HG03469 (cell line): ENCODE measurements around the gene ALDH1L2.
"Not testable (repeated sequence)": the region's sequence is repeated elsewhere in the genome, so short reads cannot be mapped to it uniquely, and the experiment has no call there.

Source experiments
- ATAC-seq: cut with Tn5 transposase; IDR thresholded peaks from one replicate; pipeline ENCODE4 v1.9.1; 2021; ENCODE audit warnings: mild to moderate bottlenecking, moderate library complexity, moderate number of reproducible peaks; ENCODE audit not compliant: unreplicated experiment

The ALDH1L2 gene

GRCh38 chr12:105084251-105085250 is at the start of gene ALDH1L2:
TSS of gene ALDH1L2 (minus strand) at chr12:105084458. CDS start at chr12:105084436, 22 bp downstream.
- ATAC-seq, result no peak

GRCh38 chr12:105120551-105120950 is 36.3 kb upstream of the ALDH1L2 start:
- no peak for ATAC-seq

GRCh38 chr12:105116969-105117368 is 32.7 kb upstream of the ALDH1L2 start:
- no peak for ATAC-seq

DNA sequence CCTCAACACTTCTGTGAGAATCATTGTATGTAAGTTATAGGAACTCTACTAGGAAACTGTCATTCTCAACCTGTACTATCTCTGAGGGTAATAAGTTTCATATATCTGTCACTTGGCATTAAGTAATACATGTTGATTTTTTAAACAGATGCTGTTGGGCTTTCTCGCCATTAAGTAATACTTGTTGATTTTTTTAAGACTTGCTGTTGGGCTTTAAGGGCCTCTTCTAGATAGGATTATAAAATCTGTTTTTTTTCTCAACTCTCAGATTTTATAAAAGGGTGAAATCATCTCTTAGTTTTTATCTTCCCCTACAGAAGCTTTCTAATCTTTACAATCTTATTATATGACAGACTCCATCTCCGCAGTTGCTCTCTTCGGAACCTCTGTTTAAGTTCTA is 28.8 kb upstream of the ALDH1L2 start:
- ATAC-seq, result no peak

DNA sequence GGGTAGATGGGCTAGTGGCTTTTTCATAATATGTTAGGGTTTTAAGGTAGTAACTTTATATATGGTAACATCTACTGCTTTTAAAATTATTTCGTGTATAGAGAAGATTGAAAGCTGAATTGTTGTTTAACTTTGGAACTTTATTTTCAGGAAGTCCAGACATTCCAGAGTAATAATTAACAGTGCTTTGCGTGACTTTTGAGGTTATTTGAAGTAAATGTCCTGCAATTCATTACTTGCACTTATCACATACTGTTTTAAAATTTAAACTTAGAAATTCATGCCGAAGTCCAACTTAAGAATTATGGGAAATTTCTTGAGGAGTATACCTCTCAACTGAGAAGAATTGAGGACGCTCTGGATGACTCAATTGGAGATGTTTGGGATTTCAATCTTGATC is 26.6 kb upstream of the ALDH1L2 start:
- ATAC-seq, result no peak

DNA sequence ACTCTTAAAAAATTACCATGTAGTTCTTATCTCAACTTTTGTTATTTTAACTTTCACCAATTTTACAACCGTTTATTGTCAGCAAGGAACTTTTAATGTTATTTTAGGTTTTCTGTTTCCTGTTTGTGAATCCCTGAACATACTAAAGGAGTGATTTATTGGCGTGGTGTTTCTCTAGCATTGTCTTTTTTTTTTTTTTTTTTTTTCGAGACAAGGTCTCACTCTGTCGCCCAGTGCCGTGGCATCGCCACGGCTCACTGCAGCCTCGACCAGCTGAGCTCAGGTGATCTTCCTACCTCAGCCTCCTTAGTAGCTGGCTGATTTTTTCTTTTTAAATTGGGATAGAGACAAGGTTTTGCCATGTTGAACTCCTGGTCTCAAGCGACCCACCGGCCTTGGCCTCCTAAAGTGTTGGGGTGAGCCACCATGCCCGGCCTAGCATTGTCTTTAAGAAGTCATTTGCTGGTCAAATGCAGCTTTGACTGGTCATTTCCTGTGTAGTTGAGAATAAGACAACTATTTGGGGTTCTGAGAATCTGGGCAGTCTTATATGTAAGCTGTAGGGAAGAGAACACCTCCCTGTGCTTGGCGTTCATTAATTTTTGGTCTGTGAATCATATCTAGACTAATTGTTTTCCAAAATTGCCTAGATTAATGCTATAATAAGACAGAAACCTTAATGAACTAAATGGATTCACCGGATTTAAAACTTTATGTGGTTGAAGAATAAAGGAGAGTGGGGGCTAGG is 25.4 kb upstream of the ALDH1L2 start:
- peak; percentile 27 for ATAC-seq

DNA sequence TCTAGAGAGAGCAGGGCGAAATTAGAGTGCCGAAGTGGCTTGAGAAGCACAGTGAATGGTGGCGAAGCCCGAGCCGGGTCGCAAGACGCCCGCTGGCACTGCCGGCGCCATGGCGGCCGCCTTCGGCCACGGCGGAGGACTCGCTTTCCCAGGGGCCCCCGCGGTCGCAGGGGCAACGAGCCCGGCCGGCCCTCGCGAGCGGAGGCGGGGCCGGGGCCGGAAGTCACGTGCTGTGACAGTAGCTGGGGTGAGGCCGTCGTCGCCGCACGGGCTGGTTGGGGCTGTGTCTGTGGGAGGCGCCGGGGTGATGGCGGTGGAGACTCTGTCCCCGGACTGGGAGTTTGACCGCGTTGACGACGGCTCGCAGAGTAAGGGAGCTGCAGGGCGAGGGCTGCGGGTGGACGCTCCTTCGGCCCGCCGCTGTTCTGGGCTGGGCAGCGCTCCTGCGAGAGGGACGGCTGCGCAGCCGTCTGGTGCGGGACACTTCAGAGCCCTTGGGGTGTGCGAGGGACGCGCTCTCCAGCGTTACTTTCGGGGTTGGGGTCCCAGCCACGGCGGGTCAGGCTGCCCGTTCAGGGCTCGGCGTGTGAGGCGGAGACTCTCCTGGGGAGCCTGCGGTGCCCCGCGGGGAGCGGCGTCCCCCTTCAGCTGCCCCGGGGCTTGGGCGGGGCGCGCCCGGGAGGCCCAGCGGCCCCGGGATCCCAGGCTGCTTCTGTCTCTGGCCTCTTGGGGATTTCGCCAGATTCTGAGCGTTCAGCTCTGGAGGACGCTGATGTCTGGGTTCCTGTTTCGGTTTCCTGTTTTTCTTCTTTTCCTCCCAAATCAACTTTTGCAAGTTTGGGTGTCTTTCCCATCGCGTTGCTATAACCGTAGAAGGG is 23.5 kb upstream of the ALDH1L2 start, which contains the start of gene WASHC4:
Gene WASHC4, plus strand, starts transcription at position 238 of the 878 bp plus-strand sequence. Its CDS starts 70 bp downstream, at position 308.
- ATAC-seq, result peak; percentile 63

GRCh38 chr12:105107171-105107493 is 22.9 kb upstream of the ALDH1L2 start:
- ATAC-seq, result peak; percentile 2

- ATAC-seq, result no peak
These were observed 22.4 kb upstream of the ALDH1L2 start for GRCh38 chr12:105106621-105107020.

DNA sequence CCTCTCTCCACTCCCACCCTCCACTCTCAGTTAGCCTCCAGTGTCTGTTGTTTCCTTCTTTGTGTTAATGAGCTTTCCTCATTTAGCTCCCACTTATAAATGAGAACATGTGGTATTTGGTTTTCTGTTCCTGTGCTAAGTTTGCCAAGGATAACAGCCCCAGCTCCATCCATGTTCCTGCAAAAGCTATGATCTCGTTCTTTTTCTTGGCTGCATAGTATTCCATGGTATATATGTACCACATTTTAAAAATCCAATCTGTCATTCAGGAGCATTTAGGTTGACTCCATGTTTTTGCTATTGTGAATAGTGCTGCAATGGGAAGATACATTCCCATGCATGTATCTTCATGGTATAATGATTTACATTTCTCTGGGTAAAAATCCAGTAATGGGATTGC is 20.5 kb upstream of the ALDH1L2 start:
- no peak for ATAC-seq

- ATAC-seq, result no peak
These were observed 18.4 kb upstream of the ALDH1L2 start for GRCh38 chr12:105102673-105103072.

DNA sequence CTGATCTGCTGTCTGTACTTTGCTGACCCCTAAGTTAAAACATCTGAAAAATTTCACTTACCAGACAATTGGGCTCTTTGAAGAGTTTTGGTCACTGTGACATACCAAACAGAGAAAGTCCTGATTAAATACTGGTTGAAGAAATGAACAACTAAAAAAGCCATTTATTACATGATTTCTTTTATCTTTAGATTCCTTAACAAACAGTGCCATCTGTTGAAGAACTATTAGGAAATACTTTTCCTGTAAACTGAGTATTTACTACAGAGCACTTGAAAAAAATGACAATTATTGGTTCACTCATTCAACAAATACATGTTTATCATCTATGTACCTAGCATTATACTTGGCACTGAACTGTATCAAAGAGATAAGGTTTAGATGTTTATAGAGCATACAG is 16.7 kb upstream of the ALDH1L2 start:
- ATAC-seq, result no peak

- ATAC-seq, result no peak
These were observed 16.1 kb upstream of the ALDH1L2 start for GRCh38 chr12:105100207-105100985.

DNA sequence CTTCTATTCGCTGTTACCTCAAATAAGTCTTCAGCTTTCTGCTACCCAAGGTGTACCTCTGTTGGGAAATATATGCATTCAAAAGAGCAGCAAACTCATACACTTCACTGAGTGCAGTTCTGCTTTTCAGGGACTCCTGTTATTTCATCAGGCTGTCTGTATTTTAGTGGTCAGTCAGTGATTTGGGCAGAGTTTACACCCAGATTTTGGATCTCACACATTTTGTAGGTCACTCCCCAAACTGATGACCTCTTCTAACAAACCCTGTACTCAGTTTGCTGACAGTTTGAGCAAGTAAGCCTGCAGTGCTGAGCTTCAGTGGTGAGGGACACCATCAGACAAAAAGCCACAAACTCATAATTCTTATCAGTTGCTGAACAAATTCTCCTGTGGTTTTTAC is 15.1 kb upstream of the ALDH1L2 start:
- no peak for ATAC-seq

DNA sequence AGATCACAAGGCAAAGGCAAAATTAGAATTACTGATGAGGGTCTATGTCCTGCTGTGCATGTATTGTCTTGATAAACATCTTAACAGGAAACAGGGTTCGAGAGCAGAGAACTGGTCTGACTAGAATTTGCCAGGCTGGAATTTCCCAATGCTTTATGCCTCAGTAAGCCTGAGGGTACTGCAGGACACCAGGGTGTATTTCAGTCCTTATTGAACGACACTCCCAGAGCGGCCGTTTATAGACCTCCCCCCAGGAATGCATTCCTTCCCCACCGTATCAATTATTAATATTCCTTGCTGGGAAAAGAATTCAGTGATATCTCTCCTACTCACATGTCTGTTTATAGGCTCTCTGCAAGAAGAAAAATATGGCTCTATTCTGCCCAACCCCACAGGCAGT is 11.1 kb upstream of the ALDH1L2 start:
- not testable (repeated sequence) for ATAC-seq

GRCh38 chr12:105092336-105092735 is 8.1 kb upstream of the ALDH1L2 start:
- ATAC-seq, result no peak

DNA sequence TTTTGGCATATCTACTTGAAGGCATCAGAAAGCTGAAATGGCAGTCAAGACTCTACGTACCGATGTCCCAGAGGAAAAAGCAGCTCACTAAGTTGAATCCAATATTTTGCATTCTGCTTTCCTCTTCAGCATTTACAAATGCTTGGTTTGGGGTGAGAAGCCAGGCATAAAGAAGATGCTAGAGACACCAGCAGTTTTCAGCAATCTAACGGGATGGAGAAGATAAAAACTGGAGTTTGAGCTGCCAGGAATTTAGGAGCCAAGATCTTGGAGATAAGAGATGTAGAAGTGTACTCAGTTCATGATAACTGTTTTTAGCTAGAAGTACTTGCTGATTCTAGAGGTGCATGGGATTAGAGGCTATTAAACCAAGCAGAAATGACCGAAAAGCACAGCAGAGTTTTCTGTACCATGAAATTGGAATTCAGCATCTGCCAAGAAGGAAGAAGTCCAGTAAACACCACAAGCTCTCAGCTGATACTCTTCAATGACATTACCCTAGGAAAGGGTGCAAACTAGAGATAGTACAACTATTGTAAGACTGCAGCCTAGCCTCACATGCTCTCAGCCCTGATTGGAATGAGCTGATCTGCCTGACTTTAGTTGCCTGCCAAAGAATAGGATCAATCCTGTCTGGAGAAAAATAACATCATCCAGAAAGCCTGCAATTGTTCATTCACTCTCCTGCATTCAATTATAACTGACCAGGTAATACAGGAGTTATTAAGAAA is 7.4 kb upstream of the ALDH1L2 start:
- ATAC-seq, result no peak

DNA sequence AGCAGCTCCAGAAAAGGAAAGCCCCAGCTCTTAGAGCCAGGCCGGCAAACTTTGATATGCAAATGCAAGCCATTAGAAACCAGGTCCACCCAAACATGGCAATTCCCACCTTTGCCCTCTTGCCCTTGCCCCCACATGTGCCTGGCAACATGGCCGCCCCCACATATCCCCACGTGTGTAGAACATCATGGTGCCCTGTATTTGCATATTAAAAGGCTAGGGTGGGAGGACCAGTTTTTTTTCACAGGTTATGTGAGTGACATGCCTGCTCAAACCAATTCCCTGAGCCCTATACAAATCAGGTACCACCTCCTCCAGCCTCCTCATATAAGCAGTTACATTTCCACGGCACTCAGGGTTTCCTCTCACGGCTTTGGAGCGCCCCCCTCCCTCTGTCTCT is 6.1 kb upstream of the ALDH1L2 start:
- no peak for ATAC-seq

DNA sequence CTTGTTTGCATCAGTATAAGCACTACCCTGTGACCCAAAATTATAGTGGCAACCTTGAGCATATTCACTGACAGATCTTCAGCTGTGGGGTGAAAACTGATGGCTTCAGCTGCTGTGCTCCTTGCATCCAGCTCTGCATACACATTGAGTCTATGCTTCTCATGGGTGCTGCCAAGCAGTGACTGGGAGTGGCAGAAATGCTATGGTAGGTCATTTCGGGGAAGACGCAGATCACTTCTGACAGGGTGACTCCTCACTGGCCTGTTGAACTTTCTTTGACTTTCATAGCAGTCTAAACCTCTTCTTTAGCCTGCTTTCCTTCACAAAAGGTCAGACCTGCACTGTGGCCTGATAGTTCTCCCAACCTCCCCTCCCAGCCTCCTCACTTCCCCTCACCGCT is 5.6 kb upstream of the ALDH1L2 start:
- no peak for ATAC-seq
